ENCODE measurements around the gene PSG5. TPM values are rescaled to one million over a fixed set of nuclear protein-coding genes. Genes with fewer than 3 reads are reported as not detected.
"Not testable (repeated sequence)": the region's sequence is repeated elsewhere in the genome, so short reads cannot be mapped to it uniquely, and the experiment has no call there.

PSG5 gene
- total RNA-seq, 4 donors from 2014 or later, result not detected

DNA sequence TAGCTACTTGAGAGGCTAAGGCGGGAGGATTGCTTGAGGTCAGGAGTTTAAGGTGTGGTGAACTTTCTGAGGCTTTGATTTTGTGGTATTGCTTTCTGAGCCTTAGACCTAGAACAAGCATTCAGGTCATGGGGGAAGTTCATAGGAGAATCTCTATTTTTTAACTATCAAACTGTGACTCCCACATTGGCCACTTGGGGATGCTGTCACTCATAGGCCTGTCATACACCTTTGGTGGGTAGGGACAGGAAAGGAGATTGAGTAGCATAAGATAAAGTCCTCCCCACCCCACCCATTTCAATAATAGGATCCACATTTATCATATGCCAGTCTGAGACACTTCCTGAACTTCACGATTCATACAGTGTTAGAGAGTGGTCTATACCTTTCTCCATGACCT is 62.0 kb downstream of the PSG5 start:
- Histone ChIP-seq H3K36me3 (no peaks in the 10 kb centered on the region), H3K27me3 (no peaks in the 10 kb centered on the region), H3K9me3 (no peaks in the 10 kb centered on the region), H3K4me3 (no peak overlapping the region), H3K27ac (no peak overlapping the region), H3K4me1 (no peaks in the 10 kb centered on the region)
- DNase-seq (ENCODE audit: low spot score in 2 of 2), result no peak
- WGBS, 2 donors, result 58 to 69% methylated on average over 2 of the region's 2 CpGs
- TF ChIP-seq POLR2A (IDR thresholded peaks at IDR 0.05) (no peak), EP300 (IDR thresholded peaks at IDR 0.05) (no peak)
- TF ChIP-seq, protein P1, sequence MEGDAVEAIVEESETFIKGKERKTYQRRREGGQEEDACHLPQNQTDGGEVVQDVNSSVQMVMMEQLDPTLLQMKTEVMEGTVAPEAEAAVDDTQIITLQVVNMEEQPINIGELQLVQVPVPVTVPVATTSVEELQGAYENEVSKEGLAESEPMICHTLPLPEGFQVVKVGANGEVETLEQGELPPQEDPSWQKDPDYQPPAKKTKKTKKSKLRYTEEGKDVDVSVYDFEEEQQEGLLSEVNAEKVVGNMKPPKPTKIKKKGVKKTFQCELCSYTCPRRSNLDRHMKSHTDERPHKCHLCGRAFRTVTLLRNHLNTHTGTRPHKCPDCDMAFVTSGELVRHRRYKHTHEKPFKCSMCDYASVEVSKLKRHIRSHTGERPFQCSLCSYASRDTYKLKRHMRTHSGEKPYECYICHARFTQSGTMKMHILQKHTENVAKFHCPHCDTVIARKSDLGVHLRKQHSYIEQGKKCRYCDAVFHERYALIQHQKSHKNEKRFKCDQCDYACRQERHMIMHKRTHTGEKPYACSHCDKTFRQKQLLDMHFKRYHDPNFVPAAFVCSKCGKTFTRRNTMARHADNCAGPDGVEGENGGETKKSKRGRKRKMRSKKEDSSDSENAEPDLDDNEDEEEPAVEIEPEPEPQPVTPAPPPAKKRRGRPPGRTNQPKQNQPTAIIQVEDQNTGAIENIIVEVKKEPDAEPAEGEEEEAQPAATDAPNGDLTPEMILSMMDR (IDR thresholded peaks at IDR 0.05), result no peak

- H3K9me3 ChIP-seq; H3K4me3 ChIP-seq; H3K27ac ChIP-seq; H3K27me3 ChIP-seq; H3K36me3 ChIP-seq; DNase-seq (ENCODE audit: low spot score in 2 of 2); H3K4me1 ChIP-seq: not testable (repeated sequence)
- WGBS, 2 donors, result 71 to 84% methylated on average over 11 of the region's 11 CpGs
Observed at GRCh38 chr19:43120433-43121026, 65.8 kb downstream of the PSG5 start.

- H3K27me3 ChIP-seq; H3K27ac ChIP-seq; H3K36me3 ChIP-seq; DNase-seq (ENCODE audit: low spot score in 2 of 2); H3K9me3 ChIP-seq; H3K4me1 ChIP-seq; H3K4me3 ChIP-seq: not testable (repeated sequence)
- whole genome bisulfite sequencing, 2 donors, result 65% methylated on average over 3 of the region's 3 CpGs
Observed at GRCh38 chr19:43119526-43119925, 66.8 kb downstream of the PSG5 start.

Other genes starting within 250 kb of the PSG5 start
- gene PSG7, start 249.3 kb downstream of the PSG5 start, total RNA-seq, result not detected
- gene PSG11, start 160.1 kb downstream of the PSG5 start, total RNA-seq, result not detected
- gene PSG2, start 103.8 kb downstream of the PSG5 start, total RNA-seq, result not detected
- gene PSG4, start 19.1 kb upstream of the PSG5 start, total RNA-seq, result not detected
- gene PSG9, start 83.0 kb upstream of the PSG5 start, total RNA-seq, result not detected
- gene CD177, start 167.2 kb upstream of the PSG5 start, total RNA-seq, result 10 to 100 TPM in 3 of 4 donors, 1 to 10 TPM in 1; 5.5 to 42.6 (median 25.3) TPM
- gene TEX101, start 228.4 kb upstream of the PSG5 start, total RNA-seq, result not detected